KMS-11 (cell line): ENCODE measurements around the gene RBMS3.

ENCODE experiments used
- H2AFZ ChIP-seq: fragments of 200-600 bp; sonication (generic); 2 replicates; pipeline ENCODE4 v1.6.1; 2016; ENCODE audit warnings: antibody characterized with exemption, mixed run types, low read depth
- H3K27ac ChIP-seq: fragments of 200-600 bp; sonication (generic); 2 replicates; pipeline ENCODE4 v1.6.1; 2016; ENCODE audit warnings: mild to moderate bottlenecking, mixed run types
- H3K27me3 ChIP-seq: fragments of 200-600 bp; sonication (generic); 2 replicates; pipeline ENCODE4 v1.6.1; 2017; ENCODE audit warnings: mild to moderate bottlenecking, low read depth, mixed run types, moderate library complexity; ENCODE audit not compliant: insufficient read depth
- H3K36me3 ChIP-seq: fragments of 200-600 bp; sonication (generic); 2 replicates; pipeline ENCODE4 v1.6.1; 2017; ENCODE audit warnings: mild to moderate bottlenecking, mixed run types; ENCODE audit not compliant: insufficient read depth
- H3K4me1 ChIP-seq: fragments of 200-600 bp; sonication (generic); 2 replicates; pipeline ENCODE4 v1.6.1; 2016; ENCODE audit warnings: mild to moderate bottlenecking, low read depth, mixed run types; ENCODE audit not compliant: poor library complexity, severe bottlenecking
- H3K4me2 ChIP-seq: fragments of 200-600 bp; sonication (generic); 2 replicates; pipeline ENCODE4 v1.7.0; 2016; ENCODE audit warnings: mild to moderate bottlenecking, mixed run types
- H3K4me3 ChIP-seq: fragments of 200-600 bp; sonication (generic); IDR thresholded peaks from 2 replicates; pipeline ENCODE4 v1.6.1; 2017; ENCODE audit warnings: low read depth, low read length, mixed read lengths; ENCODE audit not compliant: insufficient read depth
- H3K79me2 ChIP-seq: fragments of 200-600 bp; sonication (generic); 2 replicates; pipeline ENCODE4 v1.6.1; 2016; ENCODE audit warnings: low read depth, mixed run types; ENCODE audit not compliant: insufficient read depth
- H3K9ac ChIP-seq: fragments of 200-600 bp; sonication (generic); 2 replicates; pipeline ENCODE4 v1.6.1; 2016; ENCODE audit warnings: mild to moderate bottlenecking, mixed run types
- H4K20me1 ChIP-seq: fragments of 200-600 bp; sonication (generic); 2 replicates; pipeline ENCODE4 v1.6.1; 2016; ENCODE audit warnings: mild to moderate bottlenecking, mixed run types; ENCODE audit not compliant: insufficient read depth
- TF ChIP-seq, protein P1 (sequence below): fragments of 200-600 bp; sonication (generic); conservative IDR thresholded peaks from 2 replicates; pipeline ENCODE4 v1.6.1; 2017; ENCODE audit warnings: low read depth, mild to moderate bottlenecking, antibody characterized with exemption, low read length, moderate library complexity, mixed read lengths

RBMS3 gene

DNA sequence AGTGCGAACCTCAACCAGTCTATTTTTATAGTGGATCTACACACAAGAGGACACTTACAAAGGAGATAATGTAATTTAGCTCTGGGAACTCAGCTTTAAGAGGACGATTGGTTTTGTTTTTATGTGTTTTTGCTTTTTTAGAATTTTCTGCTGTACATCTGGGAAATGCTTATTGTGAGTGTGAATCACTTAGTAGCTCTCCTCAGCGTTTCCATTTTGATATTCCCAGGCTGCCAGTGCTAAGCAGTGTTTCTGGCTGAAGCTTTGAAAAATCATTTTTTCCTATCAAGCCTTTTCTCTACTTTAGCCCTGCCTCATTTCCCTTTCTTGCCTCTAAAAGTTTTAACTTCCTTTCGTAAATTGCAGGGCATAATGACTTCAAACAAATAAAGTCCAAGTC is 117.9 kb downstream of the RBMS3 start:
- H3K79me2 ChIP-seq: no peaks in the 10 kb centered on the region
- no peaks in the 10 kb centered on the region for H3K27me3 ChIP-seq
- H3K9ac ChIP-seq: no peak overlapping the region
- no peaks in the 10 kb centered on the region for H3K4me1 ChIP-seq
- no peak overlapping the region for H2AFZ ChIP-seq
- H4K20me1 ChIP-seq: no peaks in the 10 kb centered on the region
- H3K4me2 ChIP-seq: no peak overlapping the region
- TF ChIP-seq, protein P1, sequence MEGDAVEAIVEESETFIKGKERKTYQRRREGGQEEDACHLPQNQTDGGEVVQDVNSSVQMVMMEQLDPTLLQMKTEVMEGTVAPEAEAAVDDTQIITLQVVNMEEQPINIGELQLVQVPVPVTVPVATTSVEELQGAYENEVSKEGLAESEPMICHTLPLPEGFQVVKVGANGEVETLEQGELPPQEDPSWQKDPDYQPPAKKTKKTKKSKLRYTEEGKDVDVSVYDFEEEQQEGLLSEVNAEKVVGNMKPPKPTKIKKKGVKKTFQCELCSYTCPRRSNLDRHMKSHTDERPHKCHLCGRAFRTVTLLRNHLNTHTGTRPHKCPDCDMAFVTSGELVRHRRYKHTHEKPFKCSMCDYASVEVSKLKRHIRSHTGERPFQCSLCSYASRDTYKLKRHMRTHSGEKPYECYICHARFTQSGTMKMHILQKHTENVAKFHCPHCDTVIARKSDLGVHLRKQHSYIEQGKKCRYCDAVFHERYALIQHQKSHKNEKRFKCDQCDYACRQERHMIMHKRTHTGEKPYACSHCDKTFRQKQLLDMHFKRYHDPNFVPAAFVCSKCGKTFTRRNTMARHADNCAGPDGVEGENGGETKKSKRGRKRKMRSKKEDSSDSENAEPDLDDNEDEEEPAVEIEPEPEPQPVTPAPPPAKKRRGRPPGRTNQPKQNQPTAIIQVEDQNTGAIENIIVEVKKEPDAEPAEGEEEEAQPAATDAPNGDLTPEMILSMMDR: no peak
- no peaks in the 10 kb centered on the region for H3K36me3 ChIP-seq
- no peak overlapping the region for H3K4me3 ChIP-seq
- no peak overlapping the region for H3K27ac ChIP-seq

DNA sequence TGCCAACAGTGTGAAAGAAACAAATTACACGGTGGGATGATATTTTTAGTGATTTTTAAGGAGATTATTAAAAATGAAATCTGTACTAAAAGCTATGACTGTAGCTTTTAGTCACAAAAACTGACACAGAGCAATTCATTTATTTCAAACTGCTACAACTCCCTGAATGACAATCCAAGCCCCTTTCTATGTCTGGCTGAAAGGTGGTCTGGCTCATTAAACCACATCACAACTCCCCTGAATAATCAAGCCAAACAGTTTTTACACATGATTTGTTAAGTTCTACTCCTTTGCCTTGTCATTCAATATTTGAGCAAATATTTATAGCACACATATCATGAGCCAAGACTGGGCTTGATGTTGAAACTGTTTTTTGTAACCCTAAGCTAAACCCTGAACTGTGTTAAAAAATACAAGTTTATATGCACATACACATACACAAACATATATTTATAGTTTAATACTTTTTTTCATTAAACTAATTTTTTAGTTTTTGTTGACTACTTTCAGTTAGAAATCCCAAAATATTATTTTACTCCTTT is 125.5 kb downstream of the RBMS3 start:
- Histone ChIP-seq H3K27ac (no peak overlapping the region), H3K4me3 (no peak overlapping the region), H3K36me3 (no peaks in the 10 kb centered on the region), H3K4me2 (no peak overlapping the region), H3K79me2 (no peaks in the 10 kb centered on the region), H3K9ac (no peak overlapping the region), H4K20me1 (no peaks in the 10 kb centered on the region), H3K4me1 (no peaks in the 10 kb centered on the region), H3K27me3 (no peaks in the 10 kb centered on the region), H2AFZ (no peak overlapping the region)
- TF ChIP-seq, protein P1: no peak

DNA sequence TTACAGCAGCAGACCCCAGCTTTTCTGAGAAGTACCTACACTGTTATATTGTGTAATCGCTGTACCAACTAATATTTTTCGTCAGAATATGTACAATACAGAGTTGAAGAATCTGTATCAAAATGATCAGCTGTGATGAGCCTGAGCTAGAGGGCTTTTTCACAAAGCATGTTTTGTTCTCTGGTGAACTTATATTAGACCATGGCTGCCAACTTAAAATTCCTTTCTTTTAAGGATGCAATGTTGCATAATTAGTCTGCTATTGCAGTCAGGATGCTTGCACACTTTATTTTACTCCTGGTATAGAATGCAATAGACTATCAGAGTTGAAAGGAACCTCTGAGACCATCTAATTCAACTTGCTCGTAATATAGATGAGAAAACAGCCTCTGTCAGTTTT is 127.8 kb downstream of the RBMS3 start:
- Histone ChIP-seq H3K4me2 (no peak overlapping the region), H3K27ac (no peak overlapping the region), H2AFZ (no peak overlapping the region), H3K4me3 (no peak overlapping the region), H3K9ac (no peak overlapping the region), H3K36me3 (no peaks in the 10 kb centered on the region), H3K4me1 (no peaks in the 10 kb centered on the region), H4K20me1 (no peaks in the 10 kb centered on the region), H3K27me3 (no peaks in the 10 kb centered on the region), H3K79me2 (no peaks in the 10 kb centered on the region)
- TF ChIP-seq, protein P1: no peak

DNA sequence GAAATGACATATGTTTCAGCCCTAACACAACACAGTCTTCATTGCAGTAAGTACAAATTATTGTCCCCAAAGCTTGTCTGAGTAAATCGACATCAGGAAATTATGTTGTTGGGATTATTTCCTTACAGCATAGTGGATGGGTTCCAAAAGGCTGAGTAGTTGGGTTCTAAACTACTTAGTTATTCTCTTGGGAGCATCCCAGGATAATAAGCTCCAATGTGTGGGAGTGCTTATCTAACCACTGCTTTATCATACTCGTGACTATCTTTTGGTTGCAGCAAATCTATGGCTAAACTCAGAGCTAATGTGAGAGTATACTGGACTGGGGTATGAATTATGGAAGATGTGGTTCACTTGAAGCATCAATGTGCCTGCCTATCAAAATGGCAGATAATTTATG is 128.5 kb downstream of the RBMS3 start:
- no peaks in the 10 kb centered on the region for H4K20me1 ChIP-seq
- H3K27me3 ChIP-seq: no peaks in the 10 kb centered on the region
- H2AFZ ChIP-seq: no peak overlapping the region
- no peaks in the 10 kb centered on the region for H3K4me1 ChIP-seq
- no peak overlapping the region for H3K4me3 ChIP-seq
- H3K4me2 ChIP-seq: no peak overlapping the region
- no peak overlapping the region for H3K27ac ChIP-seq
- H3K9ac ChIP-seq: no peak overlapping the region
- no peaks in the 10 kb centered on the region for H3K79me2 ChIP-seq
- no peaks in the 10 kb centered on the region for H3K36me3 ChIP-seq
- TF ChIP-seq, protein P1: no peak
